Endothelial cell (in vitro differentiated cells): ENCODE measurements around the gene DROSHA. TPM values are rescaled to one million over a fixed set of nuclear protein-coding genes. Genes with fewer than 3 reads are reported as not detected.
A peak's percentile ranks its signal among the peaks of the same experiment; 100 is the strongest.

Experiments used
- DNase-seq: peaks from one replicate; pipeline ENCODE4 v3.0.0; 2021; ENCODE audit warnings: low spot score
- H3K27ac Mint-ChIP-seq: one replicate; pipeline ENCODE4 v1.8.0; 2021; ENCODE audit warnings: mixed read lengths, inconsistent platforms; ENCODE audit not compliant: unreplicated experiment
- H3K27me3 Mint-ChIP-seq: one replicate; pipeline ENCODE4 v1.8.0; 2021; ENCODE audit warnings: mild to moderate bottlenecking, moderate library complexity, mixed read lengths, inconsistent platforms; ENCODE audit not compliant: unreplicated experiment
- H3K36me3 Mint-ChIP-seq: one replicate; pipeline ENCODE4 v1.8.0; 2021; ENCODE audit warnings: mild to moderate bottlenecking, low read depth, mixed read lengths, inconsistent platforms; ENCODE audit not compliant: unreplicated experiment
- H3K4me1 Mint-ChIP-seq: one replicate; pipeline ENCODE4 v1.8.0; 2021; ENCODE audit warnings: mild to moderate bottlenecking, mixed read lengths, inconsistent platforms; ENCODE audit not compliant: unreplicated experiment
- H3K4me3 Mint-ChIP-seq: one replicate; pipeline ENCODE4 v1.8.0; 2021; ENCODE audit warnings: mild to moderate bottlenecking, mixed read lengths, inconsistent platforms; ENCODE audit not compliant: unreplicated experiment
- H3K9me3 Mint-ChIP-seq: one replicate; pipeline ENCODE4 v1.8.0; 2021; ENCODE audit warnings: mixed read lengths, inconsistent platforms; ENCODE audit not compliant: unreplicated experiment
- CTCF ChIP-seq: fragments of 200-600 bp; sonication (generic); IDR thresholded peaks from one replicate; pipeline ENCODE4 v1.5.0; 2021; ENCODE audit warnings: antibody characterized with exemption; ENCODE audit not compliant: unreplicated experiment
- total RNA-seq: library from RNA; stranded (reverse); fragmentation: NEBNext Ultra II Directional; extraction: Animal tissue kit (Norgen Biotek cat#: 25700); gene quantifications from one replicate; pipeline ENCODE4 v1.2.1, GENCODE V29; 2021; ENCODE audit not compliant: unreplicated experiment

The DROSHA gene
- total RNA-seq, 1 donor from 2014 or later, result 98.2 TPM

GRCh38 chr5:31408814-31409213, 123.1 kb downstream of the DROSHA start:
- no peak for TF ChIP-seq CTCF
- Mint-ChIP-seq H3K27me3 (peaks cover under 1% of the 10 kb centered on the region), H3K4me3 (no peak overlapping the region), H3K4me1 (peaks cover 24% of the 10 kb centered on the region), H3K27ac (no peak overlapping the region), H3K36me3 (peaks cover 24% of the 10 kb centered on the region), H3K9me3 (no peaks in the 10 kb centered on the region)
- DNase-seq, result no peak

GRCh38 chr5:31407921-31408693, 123.8 kb downstream of the DROSHA start:
- Mint-ChIP-seq H3K4me3 (no peak overlapping the region), H3K27me3 (no peaks in the 10 kb centered on the region), H3K36me3 (peaks cover 24% of the 10 kb centered on the region), H3K4me1 (peaks cover 22% of the 10 kb centered on the region), H3K9me3 (no peaks in the 10 kb centered on the region), H3K27ac (no peak overlapping the region)
- DNase-seq, result no peak
- no peak for TF ChIP-seq CTCF

GRCh38 chr5:31404325-31404724, 127.6 kb downstream of the DROSHA start:
- H3K27ac Mint-ChIP-seq, result peak overlapping the region; percentile 9
- no peaks in the 10 kb centered on the region for H3K27me3 Mint-ChIP-seq
- no peaks in the 10 kb centered on the region for H3K9me3 Mint-ChIP-seq
- no peak for TF ChIP-seq CTCF
- H3K4me1 Mint-ChIP-seq, result peaks cover 20% of the 10 kb centered on the region
- H3K36me3 Mint-ChIP-seq, result peaks cover 10% of the 10 kb centered on the region
- DNase-seq, result no peak
- no peak overlapping the region for H3K4me3 Mint-ChIP-seq

GRCh38 chr5:31401691-31402090, 130.2 kb downstream of the DROSHA start:
- Mint-ChIP-seq H3K9me3 (no peaks in the 10 kb centered on the region), H3K27ac (no peak overlapping the region), H3K36me3 (peaks cover 2% of the 10 kb centered on the region), H3K4me3 (no peak overlapping the region), H3K27me3 (peaks cover 1% of the 10 kb centered on the region), H3K4me1 (peaks cover 32% of the 10 kb centered on the region)
- no peak for TF ChIP-seq CTCF
- DNase-seq, result no peak

GRCh38 chr5:31397926-31398557, 133.9 kb downstream of the DROSHA start:
- Mint-ChIP-seq H3K4me1 (peaks cover 35% of the 10 kb centered on the region), H3K27me3 (peaks cover 1% of the 10 kb centered on the region), H3K27ac (peak overlapping the region; percentile 90), H3K36me3 (peaks cover 2% of the 10 kb centered on the region), H3K9me3 (peaks cover under 1% of the 10 kb centered on the region), H3K4me3 (no peak overlapping the region)
- no peak for TF ChIP-seq CTCF
- DNase-seq, result no peak
